Measurements from ENCODE around the gene MEST. TPM values are rescaled to one million over a fixed set of nuclear protein-coding genes. Genes with fewer than 3 reads are reported as not detected.
"Not testable (repeated sequence)": the region's sequence is repeated elsewhere in the genome, so short reads cannot be mapped to it uniquely, and the experiment has no call there.

MEST gene
- total RNA-seq, 4 donors from 2014 or later, result 1.4 to 2.3 (median 1.7) TPM

DNA sequence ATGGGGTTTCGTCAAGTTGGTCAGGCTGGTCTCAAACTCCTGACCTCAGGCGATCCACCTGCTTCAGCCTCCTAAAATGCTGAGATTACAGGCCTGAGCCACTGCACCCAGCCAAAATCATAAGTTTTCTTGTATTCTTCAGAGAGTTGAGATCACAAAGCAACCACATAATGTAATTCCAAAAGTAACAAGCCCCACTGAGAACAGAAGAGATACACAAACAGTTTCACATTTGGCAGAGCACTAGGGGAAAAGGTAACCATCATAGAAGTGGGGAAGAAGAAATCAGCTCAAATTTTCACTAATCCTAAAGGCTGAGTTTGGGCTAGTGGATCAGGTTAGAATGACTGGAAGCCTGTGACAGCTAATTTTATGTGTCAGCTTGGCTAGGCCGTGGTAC, 45.6 kb upstream of the MEST start:
- peaks cover 0 to 6% of the 10 kb centered on the region in 2 donors for H3K4me1 ChIP-seq
- intact Hi-C loops (cut with DNase I; ENCODE audit: low total_unique reads), result no loop called here
- no peak for DNase-seq
- no peak overlapping the region for H3K27ac ChIP-seq
- no peaks in the 10 kb centered on the region for H3K36me3 ChIP-seq
- no peak for ATAC-seq
- no peaks in the 10 kb centered on the region for H3K9me3 ChIP-seq
- in situ Hi-C loops (cut with MboI; ENCODE audit: low sequenced_read_pairs in 4 of 4), result no loop called here
- H3K4me3 ChIP-seq, result no peak overlapping the region
- TF ChIP-seq, protein P1, sequence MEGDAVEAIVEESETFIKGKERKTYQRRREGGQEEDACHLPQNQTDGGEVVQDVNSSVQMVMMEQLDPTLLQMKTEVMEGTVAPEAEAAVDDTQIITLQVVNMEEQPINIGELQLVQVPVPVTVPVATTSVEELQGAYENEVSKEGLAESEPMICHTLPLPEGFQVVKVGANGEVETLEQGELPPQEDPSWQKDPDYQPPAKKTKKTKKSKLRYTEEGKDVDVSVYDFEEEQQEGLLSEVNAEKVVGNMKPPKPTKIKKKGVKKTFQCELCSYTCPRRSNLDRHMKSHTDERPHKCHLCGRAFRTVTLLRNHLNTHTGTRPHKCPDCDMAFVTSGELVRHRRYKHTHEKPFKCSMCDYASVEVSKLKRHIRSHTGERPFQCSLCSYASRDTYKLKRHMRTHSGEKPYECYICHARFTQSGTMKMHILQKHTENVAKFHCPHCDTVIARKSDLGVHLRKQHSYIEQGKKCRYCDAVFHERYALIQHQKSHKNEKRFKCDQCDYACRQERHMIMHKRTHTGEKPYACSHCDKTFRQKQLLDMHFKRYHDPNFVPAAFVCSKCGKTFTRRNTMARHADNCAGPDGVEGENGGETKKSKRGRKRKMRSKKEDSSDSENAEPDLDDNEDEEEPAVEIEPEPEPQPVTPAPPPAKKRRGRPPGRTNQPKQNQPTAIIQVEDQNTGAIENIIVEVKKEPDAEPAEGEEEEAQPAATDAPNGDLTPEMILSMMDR (IDR thresholded peaks at IDR 0.05 in 4 of 5, conservative IDR thresholded peaks at IDR 0.05 in 1 of 5), result no peak
- no peaks in the 10 kb centered on the region for H3K27me3 ChIP-seq

- H3K4me1 ChIP-seq; DNase-seq; H3K36me3 ChIP-seq; H3K27ac ChIP-seq; H3K27me3 ChIP-seq; H3K4me3 ChIP-seq; in situ Hi-C loops (cut with MboI; ENCODE audit: low sequenced_read_pairs in 4 of 4); intact Hi-C loops (cut with DNase I; ENCODE audit: low total_unique reads); ATAC-seq; H3K9me3 ChIP-seq: not testable (repeated sequence)
Measured at GRCh38 chr7:130451344-130451743, 40.5 kb upstream of the MEST start.

GRCh38 chr7:130452951-130453350, 38.9 kb upstream of the MEST start:
- in situ Hi-C loops (cut with MboI; ENCODE audit: low sequenced_read_pairs in 4 of 4), result no loop called here

GRCh38 chr7:130454959-130455358, 36.9 kb upstream of the MEST start:
- TF ChIP-seq, protein P1 (IDR thresholded peaks at IDR 0.05 in 4 of 5, conservative IDR thresholded peaks at IDR 0.05 in 1 of 5), result no peak
- TF ChIP-seq POLR2A (IDR thresholded peaks at IDR 0.05), result no peak
- Histone ChIP-seq H3K4me3 (no peak overlapping the region), H3K27ac (no peak overlapping the region), H3K9me3 (no peaks in the 10 kb centered on the region), H3K36me3 (no peaks in the 10 kb centered on the region), H3K27me3 (no peaks in the 10 kb centered on the region), H3K4me1 (no peaks in the 10 kb centered on the region)
- ATAC-seq (no peak), DNase-seq (no peak)
- intact Hi-C loops (cut with DNase I; ENCODE audit: low total_unique reads), result no loop called here
- in situ Hi-C loops (cut with MboI; ENCODE audit: low sequenced_read_pairs in 4 of 4), result no loop called here

More at GRCh38 chr7:130452951-130453350, 38.9 kb upstream of the MEST start:
- TF ChIP-seq, protein P1 (IDR thresholded peaks at IDR 0.05 in 4 of 5, conservative IDR thresholded peaks at IDR 0.05 in 1 of 5), result no peak
- no peak for TF ChIP-seq POLR2A (IDR thresholded peaks at IDR 0.05)
- DNase-seq, result no peak
- no peaks in the 10 kb centered on the region for H3K36me3 ChIP-seq
- no peak for ATAC-seq
- no peak overlapping the region for H3K4me3 ChIP-seq
- intact Hi-C loops (cut with DNase I; ENCODE audit: low total_unique reads), result no loop called here
- H3K27me3 ChIP-seq, result no peaks in the 10 kb centered on the region
- no peaks in the 10 kb centered on the region for H3K9me3 ChIP-seq
- no peak overlapping the region for H3K27ac ChIP-seq
- no peaks in the 10 kb centered on the region for H3K4me1 ChIP-seq

DNA sequence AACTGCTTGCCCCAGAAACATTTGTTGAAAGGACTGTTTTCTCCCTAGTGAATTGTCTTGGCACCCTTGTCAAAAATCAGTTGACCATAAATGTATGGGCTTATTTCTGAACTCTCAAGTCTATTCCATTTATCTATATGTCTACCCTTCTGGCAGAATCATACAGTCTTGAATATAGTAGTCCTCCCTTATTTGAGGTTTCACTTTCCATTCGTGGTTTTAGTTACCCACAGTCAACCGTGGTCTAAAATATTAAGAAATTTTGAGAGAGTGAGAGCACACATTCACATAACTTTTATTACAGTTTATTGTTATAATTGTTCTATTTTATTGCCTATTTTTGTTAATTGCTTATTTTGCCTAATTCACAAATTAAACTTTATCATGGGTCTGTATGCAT, 33.6 kb upstream of the MEST start:
- intact Hi-C loops (cut with DNase I; ENCODE audit: low total_unique reads), result no loop called here
- TF ChIP-seq, protein P1 (IDR thresholded peaks at IDR 0.05 in 4 of 5, conservative IDR thresholded peaks at IDR 0.05 in 1 of 5), result no peak
- TF ChIP-seq POLR2A (IDR thresholded peaks at IDR 0.05), result no peak
- in situ Hi-C loops (cut with MboI; ENCODE audit: low sequenced_read_pairs in 4 of 4), result no loop called here
- Histone ChIP-seq H3K36me3 (no peaks in the 10 kb centered on the region), H3K4me1 (no peaks in the 10 kb centered on the region), H3K4me3 (no peak overlapping the region), H3K27me3 (no peaks in the 10 kb centered on the region), H3K27ac (no peak overlapping the region), H3K9me3 (no peaks in the 10 kb centered on the region)
- ATAC-seq, result no peak
- no peak for DNase-seq
